Loucy (cell line): ENCODE data around the gene C20orf204.

Experiments
- H2AFZ ChIP-seq: fragments of 200-600 bp; sonication (generic); 2 replicates; pipeline ENCODE4 v1.6.0; 2016; ENCODE audit warnings: antibody characterized with exemption, mild to moderate bottlenecking, low read length, moderate library complexity
- H3F3A ChIP-seq: fragments of 200-600 bp; 2 replicates; pipeline ENCODE4 v1.6.0; 2016; ENCODE audit warnings: antibody characterized with exemption, low read depth, mild to moderate bottlenecking
- H3K27me3 ChIP-seq: fragments of 200-600 bp; sonication (generic); 2 replicates; pipeline ENCODE4 v1.6.1; 2014; ENCODE audit warnings: low read length, mild to moderate bottlenecking; ENCODE audit not compliant: insufficient read depth, poor library complexity, severe bottlenecking
- H3K36me3 ChIP-seq: fragments of 200-600 bp; sonication (generic); 2 replicates; pipeline ENCODE4 v1.6.1; 2016; ENCODE audit warnings: low read length; ENCODE audit not compliant: insufficient read depth
- H3K4me1 ChIP-seq: fragments of 200-600 bp; sonication (generic); 2 replicates; pipeline ENCODE4 v1.5.1; 2014; ENCODE audit warnings: low read length, mild to moderate bottlenecking; ENCODE audit not compliant: insufficient read depth, poor library complexity, severe bottlenecking
- H3K4me2 ChIP-seq: fragments of 200-600 bp; sonication (generic); 2 replicates; pipeline ENCODE4 v1.6.0; 2014; ENCODE audit warnings: antibody characterized with exemption, low read length, low read depth, mild to moderate bottlenecking; ENCODE audit not compliant: poor library complexity, severe bottlenecking
- H3K4me3 ChIP-seq: fragments of 200-600 bp; sonication (generic); 2 replicates; pipeline ENCODE4 v1.5.1; 2014; ENCODE audit warnings: low read length, mild to moderate bottlenecking, mixed read lengths; ENCODE audit not compliant: poor library complexity, severe bottlenecking
- H3K79me2 ChIP-seq: fragments of 200-600 bp; sonication (generic); 2 replicates; pipeline ENCODE4 v1.6.1; 2014; ENCODE audit warnings: low read length; ENCODE audit not compliant: insufficient read depth
- H3K9ac ChIP-seq: fragments of 200-600 bp; sonication (generic); 2 replicates; pipeline ENCODE4 v1.6.0; 2014; ENCODE audit warnings: mild to moderate bottlenecking, low read depth, low read length, moderate library complexity; ENCODE audit not compliant: poor library complexity, severe bottlenecking
- H3K9me2 ChIP-seq: fragments of 200-600 bp; sonication (generic); replicated peaks from 2 replicates; pipeline ENCODE4 v1.6.1; 2016; ENCODE audit warnings: low read depth, low read length, mixed read lengths
- H3K9me3 ChIP-seq: fragments of 200-600 bp; sonication (generic); 2 replicates; pipeline ENCODE4 v1.6.1; 2014; ENCODE audit warnings: mild to moderate bottlenecking, antibody characterized with exemption, low read length, low read depth; ENCODE audit not compliant: insufficient read depth
- H4K20me1 ChIP-seq: fragments of 200-600 bp; sonication (generic); 2 replicates; pipeline ENCODE4 v1.6.0; 2014; ENCODE audit warnings: antibody characterized with exemption, low read length, mild to moderate bottlenecking; ENCODE audit not compliant: insufficient read depth, poor library complexity, severe bottlenecking
- EZH2phosphoT487 ChIP-seq: fragments of 200-600 bp; IDR thresholded peaks from 2 replicates; pipeline ENCODE4 v1.6.1; 2018; ENCODE audit warnings: antibody characterized with exemption, mild to moderate bottlenecking, moderate library complexity, borderline replicate concordance
- TF ChIP-seq, protein P1 (sequence below): fragments of 200-600 bp; sonication (generic); conservative IDR thresholded peaks from 2 replicates; pipeline ENCODE4 v1.5.1; 2014; ENCODE audit warnings: mild to moderate bottlenecking, antibody characterized with exemption, low read length

C20orf204 gene

DNA sequence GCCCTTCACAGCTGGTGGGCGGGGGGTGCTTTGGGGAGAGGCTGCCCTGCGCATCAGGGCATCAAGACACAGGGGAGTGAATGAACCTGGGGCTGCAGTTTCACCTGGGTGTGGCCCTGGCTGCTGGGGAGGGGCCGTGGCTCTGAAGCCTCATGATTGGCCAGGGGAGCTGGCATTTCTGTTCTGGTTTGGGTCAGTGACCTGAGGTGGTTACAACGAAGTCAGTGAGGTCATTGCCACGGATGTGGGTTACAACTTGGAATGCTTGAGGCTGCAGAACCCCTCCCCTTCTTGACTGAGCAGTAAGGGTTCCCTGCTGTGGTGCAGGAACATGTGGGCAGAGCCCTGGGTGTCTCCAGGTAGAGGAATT lies 30.0 kb downstream of the C20orf204 start:
- no peak for TF ChIP-seq EZH2phosphoT487
- TF ChIP-seq, protein P1, sequence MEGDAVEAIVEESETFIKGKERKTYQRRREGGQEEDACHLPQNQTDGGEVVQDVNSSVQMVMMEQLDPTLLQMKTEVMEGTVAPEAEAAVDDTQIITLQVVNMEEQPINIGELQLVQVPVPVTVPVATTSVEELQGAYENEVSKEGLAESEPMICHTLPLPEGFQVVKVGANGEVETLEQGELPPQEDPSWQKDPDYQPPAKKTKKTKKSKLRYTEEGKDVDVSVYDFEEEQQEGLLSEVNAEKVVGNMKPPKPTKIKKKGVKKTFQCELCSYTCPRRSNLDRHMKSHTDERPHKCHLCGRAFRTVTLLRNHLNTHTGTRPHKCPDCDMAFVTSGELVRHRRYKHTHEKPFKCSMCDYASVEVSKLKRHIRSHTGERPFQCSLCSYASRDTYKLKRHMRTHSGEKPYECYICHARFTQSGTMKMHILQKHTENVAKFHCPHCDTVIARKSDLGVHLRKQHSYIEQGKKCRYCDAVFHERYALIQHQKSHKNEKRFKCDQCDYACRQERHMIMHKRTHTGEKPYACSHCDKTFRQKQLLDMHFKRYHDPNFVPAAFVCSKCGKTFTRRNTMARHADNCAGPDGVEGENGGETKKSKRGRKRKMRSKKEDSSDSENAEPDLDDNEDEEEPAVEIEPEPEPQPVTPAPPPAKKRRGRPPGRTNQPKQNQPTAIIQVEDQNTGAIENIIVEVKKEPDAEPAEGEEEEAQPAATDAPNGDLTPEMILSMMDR, result no peak
- H3K9me2 ChIP-seq, result no peaks in the 10 kb centered on the region
- H4K20me1 ChIP-seq, result no peaks in the 10 kb centered on the region
- H3K9ac ChIP-seq, result peak overlapping the region; percentile 20
- peak overlapping the region; percentile 30 for H3K4me3 ChIP-seq
- peaks cover 15% of the 10 kb centered on the region; the same call in 1 of the 2 replicates for H3K79me2 ChIP-seq
- no peaks in the 10 kb centered on the region for H3K27me3 ChIP-seq
- H3K4me2 ChIP-seq, result peak overlapping the region; percentile 83
- no peaks in the 10 kb centered on the region for H3F3A ChIP-seq
- no peak overlapping the region for H2AFZ ChIP-seq
- H3K9me3 ChIP-seq, result no peaks in the 10 kb centered on the region
- H3K4me1 ChIP-seq, result peaks cover 60% of the 10 kb centered on the region
- no peaks in the 10 kb centered on the region for H3K36me3 ChIP-seq

DNA sequence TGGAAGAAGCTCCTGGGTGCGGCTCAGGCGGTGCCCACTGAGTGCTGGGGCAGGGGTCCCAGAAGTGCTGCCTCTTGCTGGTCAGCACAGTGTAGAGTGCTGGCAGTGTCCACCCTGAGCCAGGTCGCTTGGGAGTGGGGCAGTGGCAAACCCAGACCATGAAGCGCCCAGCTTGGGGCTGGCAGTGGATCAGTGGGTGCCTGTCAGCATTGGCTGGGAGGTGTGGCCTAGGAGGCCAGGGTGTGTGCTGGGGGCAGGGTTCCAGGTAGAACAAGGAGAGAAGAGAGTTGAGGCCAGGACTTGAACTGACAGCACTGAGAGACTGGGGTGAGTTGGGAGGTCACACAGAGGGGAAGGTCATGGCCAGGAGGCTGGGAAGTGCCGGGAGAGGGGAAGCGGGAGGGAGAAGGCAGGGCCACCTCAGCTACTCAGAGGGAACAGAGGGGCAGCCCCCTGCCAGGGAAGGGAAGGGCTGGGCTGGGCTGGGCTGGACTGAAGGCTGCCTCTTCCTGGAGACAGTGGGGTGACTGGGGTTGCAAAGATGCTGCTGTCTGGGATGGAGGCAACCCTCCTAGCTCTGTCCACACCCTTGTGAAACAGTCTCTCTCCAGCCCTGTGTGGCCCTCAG lies 31.1 kb downstream of the C20orf204 start:
- Histone ChIP-seq H3K4me2 (peak overlapping the region; percentile 83), H3K9me2 (no peaks in the 10 kb centered on the region), H3K4me1 (peaks cover 60% of the 10 kb centered on the region), H4K20me1 (no peaks in the 10 kb centered on the region), H3K36me3 (no peaks in the 10 kb centered on the region), H3K79me2 (peaks cover 15% of the 10 kb centered on the region; the same call in 1 of the 2 replicates), H2AFZ (no peak overlapping the region), H3K4me3 (no peak overlapping the region), H3K9ac (peak overlapping the region; percentile 20), H3F3A (no peaks in the 10 kb centered on the region), H3K27me3 (no peaks in the 10 kb centered on the region), H3K9me3 (no peaks in the 10 kb centered on the region)
- TF ChIP-seq, protein P1, result no peak
- TF ChIP-seq EZH2phosphoT487, result no peak

DNA sequence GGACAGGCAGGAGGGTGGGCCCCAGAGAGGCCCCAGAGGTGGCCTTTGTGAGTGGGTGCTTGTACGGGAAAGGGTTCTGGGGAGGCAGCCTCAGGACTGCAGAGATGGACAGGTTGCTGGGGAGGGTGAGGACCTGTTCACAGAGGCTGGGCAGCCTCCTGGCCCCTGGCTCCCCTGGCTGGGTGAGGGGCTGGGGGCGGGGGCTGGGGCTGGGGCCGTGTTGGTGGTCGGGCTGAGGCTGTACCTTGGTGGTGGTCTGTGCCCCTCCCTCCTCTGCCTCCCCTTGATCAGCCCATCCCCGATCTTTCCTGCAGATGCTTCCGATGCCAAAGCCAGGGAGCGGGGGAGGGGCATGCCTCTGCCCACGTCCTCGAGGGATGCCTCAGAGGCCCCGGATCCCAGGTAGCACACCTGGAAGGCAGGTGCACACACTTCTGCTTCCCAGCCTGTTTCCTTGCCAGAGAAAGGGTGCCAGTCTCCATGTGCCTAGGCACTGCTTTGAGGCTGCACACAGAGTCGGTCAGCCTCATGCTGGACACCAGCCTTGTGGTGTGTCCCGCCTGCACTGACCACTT lies 31.8 kb downstream of the C20orf204 start:
- no peaks in the 10 kb centered on the region for H3K9me2 ChIP-seq
- no peaks in the 10 kb centered on the region for H3K9me3 ChIP-seq
- H2AFZ ChIP-seq, result no peak overlapping the region
- no peaks in the 10 kb centered on the region for H3K27me3 ChIP-seq
- TF ChIP-seq, protein P1, result no peak
- no peak for TF ChIP-seq EZH2phosphoT487
- peaks cover 15% of the 10 kb centered on the region; the same call in 1 of the 2 replicates for H3K79me2 ChIP-seq
- peak overlapping the region; percentile 32 for H3K4me2 ChIP-seq
- no peaks in the 10 kb centered on the region for H4K20me1 ChIP-seq
- no peak overlapping the region for H3K4me3 ChIP-seq
- no peaks in the 10 kb centered on the region for H3F3A ChIP-seq
- H3K36me3 ChIP-seq, result no peaks in the 10 kb centered on the region
- peaks cover 56% of the 10 kb centered on the region for H3K4me1 ChIP-seq
- H3K9ac ChIP-seq, result peak overlapping the region; percentile 20
